Suppressor macrophage treated with lipopolysaccharide for 1 hour (primary cell): ENCODE results near the gene FAAP100.
"Not testable (repeated sequence)": the region's sequence is repeated elsewhere in the genome, so short reads cannot be mapped to it uniquely, and the experiment has no call there.

Experiments
- DNase-seq, 3 donors: peaks; one replicate each; pipeline ENCODE4 v3.0.0-alpha.2; 2020 to 2022

The FAAP100 gene

GRCh38 chr17:81552244-81553017 is at the start of gene FAAP100:
Gene FAAP100, minus strand, starts transcription at chr17:81552353. Its CDS starts 23 bp downstream, at chr17:81552330.
- DNase-seq: peak; percentile 87 to 96 (median 95)

GRCh38 chr17:81601525-81602120 is 49.5 kb upstream of the FAAP100 start:
- DNase-seq: peak; percentile 68 to 78 (median 74)

- no peak for DNase-seq
Measured at GRCh38 chr17:81599719-81600486, 47.8 kb upstream of the FAAP100 start.

GRCh38 chr17:81593105-81593871 is 41.1 kb upstream of the FAAP100 start:
- no peak for DNase-seq

GRCh38 chr17:81591971-81592370 is 39.8 kb upstream of the FAAP100 start:
- no peak for DNase-seq

- no peak for DNase-seq
Measured at GRCh38 chr17:81590121-81590520, 38.0 kb upstream of the FAAP100 start.

- no peak for DNase-seq
Measured at GRCh38 chr17:81589612-81590011, 37.5 kb upstream of the FAAP100 start.

- no peak for DNase-seq
Measured at GRCh38 chr17:81586096-81586495, 33.9 kb upstream of the FAAP100 start.

- DNase-seq: not testable (repeated sequence)
Measured at GRCh38 chr17:81584771-81585170, 32.6 kb upstream of the FAAP100 start.

- no peak for DNase-seq
Measured at GRCh38 chr17:81583589-81584342, 31.6 kb upstream of the FAAP100 start.

- no peak for DNase-seq
Measured at GRCh38 chr17:81582749-81583148, 30.6 kb upstream of the FAAP100 start.

GRCh38 chr17:81582341-81582740 is 30.2 kb upstream of the FAAP100 start:
- DNase-seq: no peak

- DNase-seq: no peak
Measured at GRCh38 chr17:81581758-81582157, 29.6 kb upstream of the FAAP100 start.

GRCh38 chr17:81580481-81580880 is 28.3 kb upstream of the FAAP100 start:
- no peak for DNase-seq

- DNase-seq: no peak
Measured at GRCh38 chr17:81579821-81580321, 27.7 kb upstream of the FAAP100 start.

GRCh38 chr17:81579298-81579697 is 27.1 kb upstream of the FAAP100 start:
- DNase-seq: no peak

GRCh38 chr17:81578561-81579225 is 26.5 kb upstream of the FAAP100 start:
- DNase-seq: no peak

- DNase-seq: no peak
Measured at GRCh38 chr17:81578038-81578441, 25.9 kb upstream of the FAAP100 start.

- DNase-seq: peak; percentile 54 to 65 (median 65)
Measured at GRCh38 chr17:81577278-81578000, 25.3 kb upstream of the FAAP100 start.

GRCh38 chr17:81576621-81577277 is 24.6 kb upstream of the FAAP100 start:
- no peak for DNase-seq
